ENCODE data around the gene NADSYN1.

The NADSYN1 gene

DNA sequence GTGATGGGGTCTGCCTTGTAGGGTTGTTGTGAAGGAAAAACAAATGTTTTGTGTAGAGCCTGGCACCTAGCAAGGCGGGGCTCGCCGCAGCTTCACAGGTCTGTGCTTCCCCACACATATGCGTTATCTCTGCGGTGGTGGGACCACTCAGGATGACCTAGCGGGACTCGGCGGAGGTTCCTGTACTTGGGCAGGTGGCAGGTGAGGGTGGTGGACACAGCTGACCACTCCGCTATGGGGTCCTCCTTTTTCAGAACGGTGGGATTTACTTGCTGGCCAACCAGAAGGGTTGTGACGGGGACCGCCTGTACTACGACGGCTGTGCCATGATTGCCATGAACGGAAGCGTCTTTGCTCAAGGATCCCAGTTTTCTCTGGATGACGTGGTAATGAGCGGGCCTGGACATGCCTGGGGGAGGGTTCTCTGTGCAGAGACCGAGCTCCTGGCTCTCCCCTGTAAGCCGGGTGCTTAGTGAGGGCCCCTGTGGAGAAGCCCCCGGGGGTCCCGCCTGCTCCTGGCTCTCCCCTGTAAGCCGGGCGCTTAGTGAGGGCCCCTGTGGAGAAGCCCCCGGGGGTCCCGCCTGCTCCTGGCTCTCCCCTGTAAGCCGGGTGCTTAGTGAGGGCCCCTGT lies 21.3 kb downstream of the NADSYN1 start:
- DNase-seq (ENCODE audit: low spot score), result no peak

DNA sequence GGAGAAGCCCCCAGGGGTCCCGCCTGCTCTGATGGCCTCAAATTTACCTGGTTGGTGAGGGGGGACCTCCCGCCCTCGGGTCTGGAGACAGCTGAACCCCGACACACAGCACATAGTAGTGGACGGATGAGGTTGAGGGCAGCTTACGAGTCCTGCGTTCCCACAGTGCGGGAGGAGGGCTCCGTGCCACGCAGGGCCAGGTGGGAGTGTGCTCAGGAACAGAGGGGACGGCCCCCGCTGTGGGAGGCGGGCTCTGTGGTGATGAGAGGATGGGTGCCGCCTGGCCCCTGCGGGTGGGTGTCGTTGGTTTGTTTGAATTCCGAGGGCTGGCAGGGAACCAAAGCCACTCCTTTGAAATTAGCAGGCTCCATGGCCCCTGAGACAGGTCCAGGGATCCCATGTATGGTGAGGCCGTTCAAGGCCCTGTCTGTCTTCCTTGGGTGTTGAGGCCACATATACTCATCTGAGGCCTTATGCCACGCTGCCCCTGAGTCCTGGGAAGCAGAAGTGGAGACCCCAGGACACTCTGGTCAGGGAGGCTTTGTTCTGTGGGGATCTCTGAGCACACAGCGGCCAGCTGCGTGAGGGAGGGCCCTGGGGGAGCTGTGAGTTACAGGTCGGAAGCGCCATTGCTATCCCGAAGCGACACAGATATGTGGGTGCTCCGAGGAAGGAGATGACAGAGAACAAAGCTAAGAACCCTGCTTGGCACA lies 21.9 kb downstream of the NADSYN1 start:
- no peak for DNase-seq (ENCODE audit: low spot score)

DNA sequence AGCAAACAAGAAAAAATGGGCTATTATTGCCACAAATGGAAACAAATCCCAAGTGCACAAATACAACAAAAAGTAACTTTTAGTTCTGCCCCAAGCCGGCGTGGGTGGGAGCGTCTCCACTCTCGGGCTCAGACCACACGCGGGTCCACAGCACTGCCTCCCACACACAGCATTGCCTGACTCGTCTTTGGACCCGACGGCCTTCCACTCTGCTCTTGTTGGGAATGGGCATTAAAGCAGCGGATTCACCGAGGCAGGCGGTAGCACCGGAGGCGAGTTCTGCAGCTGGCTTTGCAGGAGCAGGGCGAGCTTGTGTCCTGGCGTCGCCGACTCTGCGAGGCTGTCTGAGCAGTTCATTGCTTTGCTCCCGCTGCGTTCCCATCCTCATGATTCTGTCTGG lies 23.0 kb downstream of the NADSYN1 start:
- DNase-seq (ENCODE audit: low spot score), result no peak

DNA sequence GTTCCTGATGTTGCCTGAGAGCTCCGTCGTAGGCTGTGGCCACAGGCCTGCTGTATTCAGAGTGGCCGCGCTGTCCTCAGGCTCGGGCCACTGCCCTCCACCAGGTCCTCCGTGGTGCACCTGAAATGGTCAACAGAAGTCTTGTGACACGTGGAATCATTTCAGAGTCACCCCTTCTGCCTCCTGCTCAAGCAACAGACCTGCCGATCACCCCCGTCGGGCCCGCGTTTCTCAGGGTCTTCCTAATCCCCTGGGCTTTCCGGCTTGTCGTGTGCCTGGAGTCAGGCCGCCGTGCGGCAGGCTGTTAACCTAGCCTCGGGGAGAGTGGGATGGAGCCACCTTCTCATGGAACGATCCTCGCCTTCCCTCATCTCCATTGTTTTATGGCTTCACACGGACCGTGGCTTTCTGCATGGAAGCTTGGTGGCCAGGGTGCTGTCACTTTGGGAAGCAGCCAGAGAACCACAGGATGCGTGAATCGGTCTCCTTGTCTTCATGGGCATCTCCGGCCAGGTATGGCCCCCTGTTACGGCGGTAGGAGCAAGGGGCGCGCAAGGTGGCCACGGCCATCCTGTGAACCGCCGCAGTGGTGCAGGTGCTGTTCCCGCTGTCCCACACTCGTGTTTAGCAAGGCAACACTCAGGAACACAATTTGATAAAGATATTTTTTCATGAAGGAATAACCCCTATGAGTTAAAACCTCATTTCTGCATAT lies 24.1 kb downstream of the NADSYN1 start:
- DNase-seq (ENCODE audit: low spot score), result no peak

DNA sequence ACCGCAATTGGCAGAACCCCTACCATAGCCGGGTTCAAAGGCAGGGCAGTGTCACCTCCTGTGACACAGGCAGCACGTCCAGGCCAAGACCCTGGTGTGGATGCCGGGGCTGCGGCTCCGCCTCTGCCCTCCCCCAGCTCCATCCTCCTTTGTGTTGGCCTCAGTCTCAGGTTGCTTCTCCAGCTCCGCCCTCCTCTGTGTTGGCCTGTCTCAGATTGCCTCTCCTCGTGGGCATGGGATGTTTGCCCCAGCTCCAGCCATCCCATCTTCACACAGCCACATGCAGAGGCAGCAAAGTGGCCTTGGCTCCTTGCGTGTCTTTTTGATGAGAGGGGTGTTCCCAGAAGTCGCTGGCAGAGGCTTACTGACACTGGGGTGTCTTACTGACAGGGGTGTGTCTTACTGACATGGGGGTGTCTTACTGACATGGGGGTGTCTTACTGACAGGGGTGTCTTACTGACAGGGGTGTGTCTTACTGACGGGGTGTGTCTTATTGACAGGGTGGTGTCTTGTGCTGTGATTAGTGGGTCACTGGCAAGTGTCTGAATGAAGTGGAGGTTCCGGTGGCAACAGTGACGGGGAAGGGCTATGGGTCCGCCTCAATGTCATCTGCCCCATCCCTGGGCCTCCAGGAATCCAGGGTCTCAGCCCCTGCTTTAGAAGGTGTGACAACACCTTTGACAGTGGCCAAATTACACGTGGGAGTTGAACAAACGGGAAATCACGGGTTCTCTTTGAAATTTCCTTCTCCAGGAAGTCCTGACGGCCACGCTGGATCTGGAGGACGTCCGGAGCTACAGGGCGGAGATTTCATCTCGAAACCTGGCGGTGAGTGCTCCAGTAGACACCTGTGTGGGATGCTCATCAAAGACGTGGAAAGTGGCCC lies 24.9 kb downstream of the NADSYN1 start:
- no peak for DNase-seq (ENCODE audit: low spot score)

DNA sequence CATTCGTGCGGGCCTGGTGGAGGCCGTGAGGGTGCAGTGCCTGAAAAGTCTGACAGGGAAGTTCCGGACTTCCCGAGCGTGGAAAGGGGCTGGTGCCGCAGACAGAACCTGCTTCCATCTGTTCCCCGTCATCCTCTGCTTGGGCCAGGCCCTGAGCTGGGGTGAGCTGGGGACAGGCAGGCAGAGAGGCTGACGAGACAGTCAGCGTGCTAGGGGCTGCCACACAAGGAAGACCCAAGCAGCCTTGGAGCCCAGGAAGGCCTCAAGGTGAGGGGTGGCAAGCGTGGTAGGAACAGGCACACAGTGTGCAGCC lies 25.5 kb downstream of the NADSYN1 start:
- no peak for DNase-seq (ENCODE audit: low spot score)

DNA sequence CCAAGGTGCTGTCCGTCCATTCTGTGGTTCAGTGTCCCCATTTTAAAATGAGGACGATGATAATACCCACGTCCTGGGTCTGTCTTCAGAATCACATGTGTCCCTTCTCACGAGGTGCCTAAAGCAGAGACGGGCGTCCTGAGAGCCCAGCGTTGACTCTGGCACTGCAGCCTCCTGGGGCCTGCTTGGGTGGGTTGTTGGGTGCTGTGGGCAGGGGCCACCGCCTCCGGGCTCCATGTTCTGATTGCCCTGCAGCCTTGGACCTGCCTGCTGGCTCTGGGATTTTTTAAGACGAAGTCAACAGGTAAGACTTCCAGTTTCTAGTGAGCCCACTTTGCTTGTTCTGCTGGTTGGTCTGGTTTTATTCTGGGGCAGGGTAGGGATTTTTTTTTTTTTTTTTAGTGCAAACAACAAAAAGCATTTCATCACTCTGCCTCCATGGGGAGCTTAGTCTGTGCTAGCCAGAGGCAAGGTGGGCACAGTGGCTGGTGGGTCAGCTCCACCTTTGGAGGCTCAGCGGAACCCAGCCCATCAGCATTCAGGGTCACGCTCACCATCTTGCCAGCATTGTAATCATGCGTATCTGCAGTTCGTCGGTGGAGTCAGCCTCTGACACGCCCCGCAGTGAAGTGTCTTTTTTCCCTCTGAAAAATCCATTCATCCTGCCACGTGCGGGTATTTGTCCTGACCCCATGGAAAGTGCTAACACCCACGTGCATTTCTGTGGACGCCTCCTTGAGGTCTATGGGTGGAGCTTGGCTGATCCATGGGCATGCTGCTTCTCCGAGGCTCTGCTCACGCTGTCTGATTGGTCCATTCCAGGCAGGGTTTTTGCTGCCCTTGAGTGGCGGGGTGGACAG lies 28.3 kb downstream of the NADSYN1 start:
- no peak for DNase-seq (ENCODE audit: low spot score)

DNA sequence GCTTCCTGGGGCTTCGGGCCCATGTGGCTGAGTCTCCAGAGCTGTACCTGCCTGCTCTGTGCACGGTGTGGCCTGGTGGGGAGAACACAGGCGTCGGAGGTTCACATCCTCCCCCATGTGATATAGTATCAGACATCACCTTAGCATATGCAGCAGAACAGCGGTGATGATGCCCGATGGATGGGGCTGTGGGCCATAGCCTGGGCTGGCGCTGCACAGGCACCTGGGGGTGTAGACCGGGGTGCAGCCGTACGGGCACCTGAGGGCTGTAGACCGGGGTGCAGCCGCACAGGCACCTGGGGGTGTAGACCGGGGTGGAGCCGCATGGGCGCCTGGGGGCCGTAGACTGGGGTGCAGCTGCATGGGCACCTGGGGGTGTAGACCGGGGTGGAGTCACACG lies 29.2 kb downstream of the NADSYN1 start:
- DNase-seq (ENCODE audit: low spot score), result no peak

DNA sequence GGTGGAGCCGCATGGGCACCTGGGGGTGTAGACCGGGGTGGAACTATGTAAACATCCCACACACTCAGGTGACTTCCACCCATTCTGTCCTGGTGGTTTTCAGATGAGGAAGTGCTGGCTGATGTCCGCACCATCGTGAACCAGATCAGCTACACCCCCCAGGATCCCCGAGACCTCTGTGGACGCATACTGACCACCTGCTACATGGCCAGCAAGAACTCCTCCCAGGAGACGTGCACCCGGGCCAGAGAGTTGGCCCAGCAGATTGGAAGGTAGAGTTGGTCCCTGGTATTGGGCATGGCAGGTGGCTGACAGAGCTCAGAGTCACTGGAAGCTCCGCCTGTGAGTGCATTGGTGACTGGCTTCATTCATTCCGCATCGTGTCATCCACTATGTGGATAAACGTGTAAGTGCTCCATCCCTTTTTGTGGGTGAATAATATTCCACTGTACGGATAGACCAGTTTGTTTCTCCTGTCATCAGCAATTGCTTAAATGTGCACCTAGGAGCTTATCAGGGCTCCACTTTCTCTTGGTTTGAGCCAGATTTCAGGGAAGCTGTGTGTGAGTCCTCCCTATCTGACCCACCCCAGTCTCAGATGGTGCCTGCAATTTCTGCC lies 29.9 kb downstream of the NADSYN1 start:
- DNase-seq (ENCODE audit: low spot score), result no peak

DNA sequence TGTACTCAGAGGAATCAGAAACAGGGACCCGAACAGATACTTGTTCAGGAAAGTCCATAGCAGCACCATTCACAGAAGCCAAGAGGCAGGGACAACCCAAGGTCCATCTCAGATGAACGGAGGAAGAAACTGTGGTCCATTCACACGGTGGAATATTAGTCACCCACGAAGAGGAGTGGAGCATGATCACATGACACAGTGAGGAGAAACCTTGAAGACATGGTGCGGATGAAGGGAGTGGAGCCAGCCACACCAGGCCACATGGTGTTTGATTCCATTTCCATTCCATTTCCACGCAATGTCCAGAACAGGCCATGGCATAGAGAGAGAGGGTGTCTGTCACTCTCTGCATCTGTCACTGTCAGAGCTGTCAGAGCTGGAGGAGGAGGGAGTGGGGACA lies 30.7 kb downstream of the NADSYN1 start:
- DNase-seq (ENCODE audit: low spot score), result no peak

DNA sequence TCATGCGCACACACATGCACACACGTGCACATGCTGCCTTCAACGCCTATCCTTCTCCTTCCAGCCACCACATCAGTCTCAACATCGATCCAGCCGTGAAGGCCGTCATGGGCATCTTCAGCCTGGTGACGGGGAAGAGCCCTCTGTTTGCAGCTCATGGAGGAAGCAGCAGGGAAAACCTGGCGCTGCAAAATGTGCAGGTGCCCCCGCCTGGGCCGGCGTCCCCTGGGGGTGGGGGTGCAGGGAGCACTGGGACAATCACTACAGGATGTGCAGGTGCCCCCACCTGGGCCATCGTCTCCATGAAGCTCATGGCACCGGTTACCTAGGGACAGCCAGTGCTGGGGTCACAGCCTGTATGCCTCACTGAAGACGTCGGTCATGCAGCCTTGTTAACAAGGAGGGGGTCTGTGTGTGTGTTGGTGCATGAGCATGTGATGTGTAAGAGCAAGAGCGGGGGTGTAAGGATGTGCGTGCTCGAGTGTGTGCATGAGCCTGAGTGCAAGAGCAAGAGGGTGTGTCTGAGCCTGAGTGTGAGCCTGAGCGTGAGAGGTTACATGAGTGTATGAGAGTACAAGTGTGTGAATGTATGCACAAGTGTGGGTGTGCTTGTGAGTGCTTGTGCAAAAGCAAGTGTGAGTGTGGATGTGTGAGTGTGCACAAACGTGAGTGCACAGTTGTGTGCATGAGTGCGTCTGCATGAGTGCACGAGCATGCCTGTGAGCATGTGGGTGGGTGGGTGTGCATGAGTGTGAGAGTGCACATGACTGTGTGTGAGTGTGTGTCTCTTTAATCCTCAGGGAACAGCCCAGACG lies 31.5 kb downstream of the NADSYN1 start:
- DNase-seq (ENCODE audit: low spot score), result no peak

DNA sequence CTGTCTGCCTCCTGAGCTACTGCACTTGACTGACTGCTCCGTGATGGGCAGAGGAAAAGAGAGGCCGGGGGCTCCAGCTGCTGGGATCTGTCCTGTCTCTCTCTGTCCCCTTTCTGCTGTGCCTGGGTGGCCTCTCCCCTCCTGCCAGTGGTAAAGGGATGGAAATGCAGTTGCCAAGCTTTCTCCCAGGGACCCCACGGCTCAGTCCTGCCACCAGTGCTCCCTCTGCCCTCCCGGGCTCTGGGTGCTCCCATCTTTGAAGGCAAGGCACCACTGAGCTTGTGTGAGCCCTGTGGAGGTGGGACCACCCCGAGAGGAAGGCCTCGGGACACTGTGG lies 32.0 kb downstream of the NADSYN1 start:
- no peak for DNase-seq (ENCODE audit: low spot score)

DNA sequence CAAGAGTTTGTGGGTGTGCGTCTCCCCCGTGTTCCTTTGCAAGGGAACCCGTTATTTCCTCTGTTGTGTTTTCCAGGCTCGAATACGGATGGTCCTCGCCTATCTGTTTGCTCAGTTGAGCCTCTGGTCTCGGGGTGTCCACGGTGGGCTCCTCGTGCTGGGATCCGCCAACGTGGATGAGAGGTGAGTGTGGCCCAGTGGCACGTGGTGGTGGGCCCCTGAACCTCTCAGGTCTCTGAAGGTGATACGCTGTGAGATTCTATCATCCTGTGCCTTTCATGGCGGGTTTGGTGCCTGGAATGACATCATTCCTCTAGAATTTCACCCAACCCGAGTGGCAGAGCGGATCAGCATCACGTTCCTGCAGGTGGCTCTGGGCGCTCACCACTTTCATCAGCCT lies 32.5 kb downstream of the NADSYN1 start:
- DNase-seq (ENCODE audit: low spot score), result no peak

DNA sequence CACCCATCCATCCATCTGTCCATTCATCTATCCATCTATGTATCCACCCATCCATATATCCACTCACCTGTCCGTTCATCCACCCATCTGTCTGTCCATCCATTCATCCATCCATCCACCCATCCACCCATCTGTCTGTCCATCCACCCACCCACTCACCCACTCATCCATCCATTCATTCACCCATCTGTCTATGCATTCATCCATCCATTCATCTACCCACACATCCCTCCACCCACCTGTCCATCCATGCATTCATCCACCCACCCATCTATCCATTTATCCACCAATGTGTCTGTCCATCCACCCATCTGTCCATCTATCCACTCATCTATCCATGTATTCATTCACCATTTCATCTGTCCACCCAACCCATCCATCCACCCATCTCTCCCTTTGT lies 33.3 kb downstream of the NADSYN1 start:
- no peak for DNase-seq (ENCODE audit: low spot score)

DNA sequence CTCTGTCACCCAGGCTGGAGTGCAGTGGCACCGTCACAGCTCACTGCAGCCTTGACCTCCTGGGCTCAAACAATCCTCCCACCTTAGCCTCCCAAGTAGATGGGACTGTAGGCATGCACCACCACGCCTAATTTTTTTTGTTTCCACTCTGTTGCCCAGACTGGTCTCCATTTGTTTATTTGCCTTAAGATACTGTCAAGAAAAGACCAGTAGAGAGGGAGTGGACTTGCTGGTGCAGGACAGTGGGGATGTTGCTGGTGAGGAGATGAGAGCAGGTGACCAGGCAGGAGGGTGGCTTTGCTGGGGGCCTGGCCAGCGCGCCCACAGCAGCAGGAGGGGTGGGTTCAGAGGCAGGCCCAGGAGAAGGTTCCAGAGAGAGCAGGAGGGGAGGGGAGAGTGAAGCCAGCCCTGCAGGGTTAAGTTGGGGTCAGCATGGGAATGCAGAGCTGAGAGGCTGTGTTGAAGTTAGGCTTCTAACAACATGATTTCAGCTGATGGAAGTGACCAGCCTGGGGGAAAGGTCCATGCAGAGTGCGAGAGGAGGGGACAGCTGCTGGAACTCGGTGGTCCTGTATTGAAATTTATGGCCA lies 35.8 kb downstream of the NADSYN1 start:
- no peak for DNase-seq (ENCODE audit: low spot score)

DNA sequence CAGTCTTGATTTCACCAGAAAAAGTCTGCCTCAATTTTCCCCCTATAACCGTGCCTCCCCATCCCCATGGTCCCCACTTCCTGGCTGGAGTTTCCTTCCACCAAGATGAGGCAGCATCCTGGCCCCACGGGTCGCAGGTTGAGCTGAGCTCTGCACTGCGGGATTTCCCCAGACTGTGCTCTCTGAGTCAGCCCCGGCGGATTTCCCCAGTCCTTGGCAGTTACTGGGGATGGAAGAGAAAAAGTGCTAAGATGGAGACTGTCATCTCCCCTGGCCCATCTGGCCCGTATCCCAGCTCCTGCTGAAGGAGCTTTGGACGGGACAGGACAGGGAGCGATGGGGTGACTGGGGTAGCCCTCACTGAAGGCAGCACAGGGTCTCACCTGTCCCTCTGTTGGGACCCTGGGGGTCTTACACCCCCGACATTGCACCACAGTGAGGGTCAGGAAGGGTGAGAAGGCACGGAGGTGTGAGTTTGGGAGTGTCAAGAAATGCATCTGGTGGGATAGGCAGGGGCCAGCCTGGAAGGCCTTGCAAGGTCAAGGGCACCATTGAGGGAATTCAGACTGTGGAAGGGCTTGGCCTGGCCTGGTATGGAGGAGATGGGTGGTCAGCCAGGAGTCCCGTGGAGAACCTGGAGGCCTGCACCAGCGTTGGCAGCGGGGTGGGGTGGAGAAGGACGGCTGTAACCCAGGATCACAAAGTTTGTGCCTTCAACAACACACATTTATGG lies 36.5 kb downstream of the NADSYN1 start:
- DNase-seq (ENCODE audit: low spot score), result no peak

DNA sequence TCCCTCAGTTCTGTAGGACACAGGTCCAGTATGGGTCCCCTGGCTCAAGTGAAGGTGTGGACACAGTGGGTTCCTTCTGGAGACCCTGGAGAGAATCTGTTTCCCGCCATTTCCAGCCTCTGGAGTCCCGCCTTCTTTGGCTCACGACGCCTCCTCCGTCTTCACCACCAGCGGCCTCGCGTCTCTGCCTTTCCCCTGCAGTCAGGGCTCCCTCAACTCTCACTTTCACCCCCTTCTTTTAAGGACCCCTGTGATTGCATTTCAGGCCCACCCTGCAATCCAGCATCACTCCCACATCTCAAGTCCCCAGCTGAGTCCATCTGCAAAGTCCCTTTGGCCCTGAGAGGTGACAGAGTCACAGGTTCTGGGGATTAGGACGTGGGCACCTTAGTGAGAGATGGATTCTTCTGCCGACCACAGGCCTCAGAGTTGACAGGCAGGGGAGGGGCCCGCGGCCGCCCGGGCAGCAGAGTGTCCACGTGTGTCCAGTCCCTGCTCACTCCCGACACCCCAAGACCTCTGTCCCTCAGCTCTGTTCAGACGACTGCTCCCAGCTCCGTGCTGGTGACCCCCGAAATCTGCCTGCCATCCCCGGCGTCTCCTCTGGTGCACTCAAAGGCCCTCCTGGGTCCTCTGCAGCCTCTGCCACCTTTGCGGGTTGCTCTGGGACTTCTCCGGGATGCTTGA lies 37.2 kb downstream of the NADSYN1 start:
- no peak for DNase-seq (ENCODE audit: low spot score)

DNA sequence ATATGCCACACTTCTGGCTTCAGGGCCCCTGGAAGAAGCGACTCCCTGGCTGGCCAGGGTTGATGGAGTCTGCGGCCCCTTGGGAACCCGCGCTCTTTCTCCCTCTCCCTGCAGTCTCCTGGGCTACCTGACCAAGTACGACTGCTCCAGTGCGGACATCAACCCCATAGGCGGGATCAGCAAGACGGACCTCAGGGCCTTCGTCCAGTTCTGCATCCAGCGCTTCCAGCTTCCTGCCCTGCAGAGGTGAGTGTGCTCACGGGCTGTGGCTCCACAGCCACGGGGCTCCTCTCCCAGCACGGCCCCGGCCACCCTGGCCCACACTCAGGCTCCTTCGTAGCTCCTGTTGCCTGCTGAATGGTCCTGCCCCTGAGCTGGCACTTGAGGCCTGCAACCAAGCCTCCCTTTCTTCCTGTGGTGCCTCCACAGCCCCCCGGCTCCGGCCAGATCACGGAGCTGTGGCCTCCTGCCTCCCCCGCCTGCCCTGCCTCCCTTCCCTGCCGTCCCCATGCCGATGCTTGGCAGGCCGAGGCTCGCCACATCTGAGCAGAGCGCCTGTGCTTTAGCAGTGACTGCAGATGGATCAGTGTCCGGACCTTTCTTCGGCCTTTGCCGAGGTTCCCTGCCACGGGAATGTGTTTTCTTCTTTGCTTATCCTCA lies 37.9 kb downstream of the NADSYN1 start:
- DNase-seq (ENCODE audit: low spot score), result no peak
